ENCODE results near the gene RASSF3. TPM values are rescaled to one million over a fixed set of nuclear protein-coding genes. Genes with fewer than 3 reads are reported as not detected.

RASSF3 gene
- total RNA-seq, 2 donors from 2014 or later: 13.5 to 21.3 TPM

DNA sequence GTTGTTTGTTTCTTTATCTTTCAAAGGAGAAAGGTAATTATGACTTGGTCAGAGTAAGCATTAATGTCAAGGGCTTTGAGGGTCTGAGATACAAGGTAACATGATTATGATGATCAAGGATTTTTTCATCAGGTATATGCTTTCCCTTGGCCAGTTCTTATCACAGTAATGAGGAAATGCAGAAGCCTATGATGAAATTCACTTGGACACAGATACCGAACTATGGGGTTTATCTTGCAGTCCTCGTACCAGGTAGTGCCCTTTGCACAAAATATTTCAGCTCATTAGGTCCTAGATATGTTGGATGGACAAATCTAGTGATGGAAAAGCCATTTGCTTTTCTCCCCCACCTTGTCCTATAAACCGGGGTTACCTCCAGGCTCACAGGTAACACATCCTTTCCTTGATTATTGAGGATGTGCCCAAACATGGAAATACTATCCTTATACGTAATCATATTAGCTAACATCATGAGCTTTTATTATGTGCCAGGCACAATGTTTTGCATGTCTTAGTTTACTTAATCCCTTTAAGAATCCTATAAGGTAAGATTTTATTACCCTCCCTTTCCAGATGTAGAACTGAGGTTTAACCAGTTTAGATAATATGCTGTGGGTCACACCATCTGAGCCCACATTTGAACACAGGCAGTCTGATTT lies 7.0 kb upstream of the RASSF3 start:
- DNase-seq (no peak), ATAC-seq (peak; percentile 60)
- peak overlapping the region in 1 of 4 donors; percentile 30 for H3K27ac ChIP-seq
- no peaks in the 10 kb centered on the region for H3K9me3 ChIP-seq
- 52 to 56% methylated on average over 4 of the region's 4 CpGs for WGBS, 2 donors
- H3K4me1 ChIP-seq: peaks cover under 1% of the 10 kb centered on the region
- H3K36me3 ChIP-seq (replicated peaks in 1 of 2; ENCODE audit: insufficient read depth in 1 of 2, low read depth in 2 of 2): no peaks in the 10 kb centered on the region
- no peak overlapping the region for H3K4me3 ChIP-seq
- intact Hi-C loops (cut with DNase I): no loop called here
- TF ChIP-seq POLR2A (IDR thresholded peaks at IDR 0.05): no peak
- TF ChIP-seq, protein P1, sequence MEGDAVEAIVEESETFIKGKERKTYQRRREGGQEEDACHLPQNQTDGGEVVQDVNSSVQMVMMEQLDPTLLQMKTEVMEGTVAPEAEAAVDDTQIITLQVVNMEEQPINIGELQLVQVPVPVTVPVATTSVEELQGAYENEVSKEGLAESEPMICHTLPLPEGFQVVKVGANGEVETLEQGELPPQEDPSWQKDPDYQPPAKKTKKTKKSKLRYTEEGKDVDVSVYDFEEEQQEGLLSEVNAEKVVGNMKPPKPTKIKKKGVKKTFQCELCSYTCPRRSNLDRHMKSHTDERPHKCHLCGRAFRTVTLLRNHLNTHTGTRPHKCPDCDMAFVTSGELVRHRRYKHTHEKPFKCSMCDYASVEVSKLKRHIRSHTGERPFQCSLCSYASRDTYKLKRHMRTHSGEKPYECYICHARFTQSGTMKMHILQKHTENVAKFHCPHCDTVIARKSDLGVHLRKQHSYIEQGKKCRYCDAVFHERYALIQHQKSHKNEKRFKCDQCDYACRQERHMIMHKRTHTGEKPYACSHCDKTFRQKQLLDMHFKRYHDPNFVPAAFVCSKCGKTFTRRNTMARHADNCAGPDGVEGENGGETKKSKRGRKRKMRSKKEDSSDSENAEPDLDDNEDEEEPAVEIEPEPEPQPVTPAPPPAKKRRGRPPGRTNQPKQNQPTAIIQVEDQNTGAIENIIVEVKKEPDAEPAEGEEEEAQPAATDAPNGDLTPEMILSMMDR (IDR thresholded peaks at IDR 0.05): no peak
- no peaks in the 10 kb centered on the region for H3K27me3 ChIP-seq

DNA sequence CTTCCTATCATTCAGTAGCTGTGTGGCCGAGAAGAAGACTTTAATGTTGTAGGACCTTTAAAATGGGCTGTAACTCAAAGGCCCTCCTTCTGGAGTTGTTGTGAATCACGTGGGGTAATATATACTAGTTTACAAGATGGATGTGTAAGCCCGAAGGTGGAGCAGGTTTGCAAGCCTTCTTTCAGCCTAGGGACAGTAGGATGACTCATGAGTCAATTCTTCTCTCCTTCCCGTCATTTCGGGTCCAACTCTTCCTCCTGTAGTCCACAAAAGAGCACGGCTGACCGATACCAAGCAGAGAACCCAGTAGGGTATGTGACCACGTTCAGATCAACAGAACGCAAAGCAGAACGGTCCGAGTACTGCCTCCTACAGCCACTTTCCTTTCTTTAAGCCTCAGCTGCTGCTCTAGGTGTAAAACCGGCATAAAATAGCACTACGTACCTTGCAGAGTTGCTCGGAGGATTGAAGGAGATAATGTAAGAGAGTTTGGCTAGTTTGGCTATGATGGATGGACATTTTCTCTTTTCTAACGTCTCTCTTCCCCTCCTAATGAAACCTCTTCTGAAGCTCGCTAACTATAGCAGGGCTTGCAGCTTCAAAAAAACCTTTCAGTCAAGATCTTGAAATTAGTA lies 1.3 kb upstream of the RASSF3 start:
- H3K4me1 ChIP-seq: peaks cover 16% of the 10 kb centered on the region
- H3K9me3 ChIP-seq: no peaks in the 10 kb centered on the region
- H3K4me3 ChIP-seq: peak overlapping the region; percentile 14 to 66
- no peaks in the 10 kb centered on the region for H3K36me3 ChIP-seq (replicated peaks in 1 of 2; ENCODE audit: insufficient read depth in 1 of 2, low read depth in 2 of 2)
- WGBS, 2 donors: 4% methylated on average over 16 of the region's 16 CpGs
- peak overlapping the region; percentile 43 to 89 (median 84) for H3K27ac ChIP-seq
- TF ChIP-seq POLR2A (IDR thresholded peaks at IDR 0.05): peak in 2 of 3 donors; percentile 24 to 42
- TF ChIP-seq, protein P1 (IDR thresholded peaks at IDR 0.05): no peak
- intact Hi-C loops (cut with DNase I): no loop called here
- no peaks in the 10 kb centered on the region for H3K27me3 ChIP-seq
- DNase-seq (peak in 3 of 4 donors; percentile 17 to 28 (median 26)), ATAC-seq (no peak)

GRCh38 chr12:64609536-64610078 lies 688 bp upstream of the RASSF3 start:
- TF ChIP-seq, protein P1 (IDR thresholded peaks at IDR 0.05): no peak
- no peak for TF ChIP-seq POLR2A (IDR thresholded peaks at IDR 0.05)
- H3K36me3 ChIP-seq (replicated peaks in 1 of 2; ENCODE audit: insufficient read depth in 1 of 2, low read depth in 2 of 2): no peaks in the 10 kb centered on the region
- H3K4me1 ChIP-seq: peaks cover 16% of the 10 kb centered on the region
- 0 to 1% methylated on average over 15 of the region's 15 CpGs for WGBS, 2 donors
- DNase-seq: no peak
- H3K27me3 ChIP-seq: no peaks in the 10 kb centered on the region
- H3K9me3 ChIP-seq: no peaks in the 10 kb centered on the region
- H3K27ac ChIP-seq: peak overlapping the region; percentile 43 to 89 (median 84)
- H3K4me3 ChIP-seq: peak overlapping the region; percentile 35 to 66
- ATAC-seq: no peak
- intact Hi-C loops (cut with DNase I): loop anchor here (10.0 kb wide), 1 partner anchor 65 kb away; no protein-coding TSS in a partner anchor

GRCh38 chr12:64610660-64611340 lies 505 bp downstream of the RASSF3 start:
- WGBS, 2 donors: 0% methylated on average over 45 of the region's 60 CpGs; no CpG with 5 or more reads in 1 of the 2 donors
- no peaks in the 10 kb centered on the region for H3K9me3 ChIP-seq
- DNase-seq: peak; percentile 57 to 66 (median 64)
- peaks cover 16% of the 10 kb centered on the region for H3K4me1 ChIP-seq
- peak; percentile 64 for ATAC-seq
- H3K36me3 ChIP-seq (replicated peaks in 1 of 2; ENCODE audit: insufficient read depth in 1 of 2, low read depth in 2 of 2): no peaks in the 10 kb centered on the region
- TF ChIP-seq POLR2A (IDR thresholded peaks at IDR 0.05): peak; percentile 14 to 63 (median 57)
- TF ChIP-seq, protein P1 (IDR thresholded peaks at IDR 0.05): no peak
- intact Hi-C loops (cut with DNase I): loop anchor here (10.0 kb wide), 1 partner anchor 64 kb away; no protein-coding TSS in a partner anchor
- H3K27ac ChIP-seq: peak overlapping the region; percentile 43 to 89 (median 84)
- peak overlapping the region; percentile 57 to 97 for H3K4me3 ChIP-seq
- H3K27me3 ChIP-seq: no peaks in the 10 kb centered on the region

All from body of pancreas (tissue), 4 donors.